ENCODE measurements around the gene NR4A2. TPM values are rescaled to one million over a fixed set of nuclear protein-coding genes. Genes with fewer than 3 reads are reported as not detected.

The NR4A2 gene
- total RNA-seq, 6 experiments from 2014 or later: 1.8 to 7.5 (median 5.8) TPM

DNA sequence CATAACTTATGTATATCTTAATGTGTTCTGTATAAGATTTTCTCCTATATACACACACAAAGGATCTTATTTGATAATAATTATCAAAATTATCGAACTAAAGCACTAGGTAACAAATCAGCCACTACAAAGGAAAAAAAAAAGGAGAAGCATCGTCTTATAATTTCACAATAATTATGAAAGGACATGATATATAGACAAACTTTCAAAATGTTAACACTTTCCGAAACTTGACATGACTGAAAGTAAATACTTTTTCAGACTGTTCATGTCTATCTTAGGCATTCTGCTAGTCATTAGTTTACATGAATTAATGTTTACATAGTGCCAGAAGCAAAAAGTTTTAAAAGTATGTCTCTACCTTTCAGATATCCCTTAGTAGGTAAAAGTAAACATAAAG is 7.3 kb upstream of the NR4A2 start:
- TF ChIP-seq, protein P1, sequence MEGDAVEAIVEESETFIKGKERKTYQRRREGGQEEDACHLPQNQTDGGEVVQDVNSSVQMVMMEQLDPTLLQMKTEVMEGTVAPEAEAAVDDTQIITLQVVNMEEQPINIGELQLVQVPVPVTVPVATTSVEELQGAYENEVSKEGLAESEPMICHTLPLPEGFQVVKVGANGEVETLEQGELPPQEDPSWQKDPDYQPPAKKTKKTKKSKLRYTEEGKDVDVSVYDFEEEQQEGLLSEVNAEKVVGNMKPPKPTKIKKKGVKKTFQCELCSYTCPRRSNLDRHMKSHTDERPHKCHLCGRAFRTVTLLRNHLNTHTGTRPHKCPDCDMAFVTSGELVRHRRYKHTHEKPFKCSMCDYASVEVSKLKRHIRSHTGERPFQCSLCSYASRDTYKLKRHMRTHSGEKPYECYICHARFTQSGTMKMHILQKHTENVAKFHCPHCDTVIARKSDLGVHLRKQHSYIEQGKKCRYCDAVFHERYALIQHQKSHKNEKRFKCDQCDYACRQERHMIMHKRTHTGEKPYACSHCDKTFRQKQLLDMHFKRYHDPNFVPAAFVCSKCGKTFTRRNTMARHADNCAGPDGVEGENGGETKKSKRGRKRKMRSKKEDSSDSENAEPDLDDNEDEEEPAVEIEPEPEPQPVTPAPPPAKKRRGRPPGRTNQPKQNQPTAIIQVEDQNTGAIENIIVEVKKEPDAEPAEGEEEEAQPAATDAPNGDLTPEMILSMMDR (IDR thresholded peaks at IDR 0.05): no peak
- Mint-ChIP-seq H3K36me3 (ENCODE audit: low read depth) (no peaks in the 10 kb centered on the region), H3K27me3 (ENCODE audit: insufficient read depth) (peaks cover 10% of the 10 kb centered on the region), H3K4me3 (no peak overlapping the region), H3K27ac (no peak overlapping the region), H3K4me1 (ENCODE audit: low read depth) (peaks cover 63% of the 10 kb centered on the region), H3K9me3 (no peaks in the 10 kb centered on the region)
- no peak for DNase-seq

DNA sequence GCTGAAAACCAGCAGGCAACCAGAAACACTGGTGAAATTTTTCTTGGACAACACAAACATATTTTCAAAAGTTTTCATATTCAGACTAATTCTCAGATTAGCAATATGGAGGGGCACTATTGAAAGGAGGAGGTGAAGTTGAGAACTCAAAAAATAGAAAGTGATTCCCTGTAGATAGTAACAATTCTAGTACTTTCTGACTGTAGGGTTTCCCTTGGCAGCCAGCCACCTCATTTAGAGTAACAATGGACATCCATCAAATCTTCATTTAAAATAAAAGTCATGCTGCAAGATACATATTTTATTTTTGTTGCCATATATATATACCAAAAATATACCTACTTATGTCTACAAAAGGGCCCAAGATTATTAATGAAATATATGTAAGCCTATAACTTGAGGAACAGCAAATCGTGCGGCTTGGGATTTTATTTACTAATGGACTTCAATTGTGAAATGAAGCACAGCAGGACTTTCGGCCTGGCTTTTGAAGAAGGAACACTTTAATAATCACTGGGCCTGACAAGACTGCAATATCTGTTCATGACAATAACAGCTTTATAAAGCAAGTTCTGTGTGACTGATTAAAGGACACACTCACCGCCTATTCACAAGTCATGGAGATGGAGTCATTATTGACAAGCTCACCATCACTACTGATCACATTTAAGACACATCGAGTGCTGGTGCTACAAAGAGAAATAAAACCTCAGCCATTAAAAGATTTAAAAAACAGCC is 6.8 kb upstream of the NR4A2 start:
- Mint-ChIP-seq H3K9me3 (no peaks in the 10 kb centered on the region), H3K27ac (no peak overlapping the region), H3K27me3 (ENCODE audit: insufficient read depth) (peaks cover 10% of the 10 kb centered on the region), H3K4me3 (no peak overlapping the region), H3K4me1 (ENCODE audit: low read depth) (peaks cover 60% of the 10 kb centered on the region), H3K36me3 (ENCODE audit: low read depth) (no peaks in the 10 kb centered on the region)
- TF ChIP-seq, protein P1 (IDR thresholded peaks at IDR 0.05): no peak
- no peak for DNase-seq

DNA sequence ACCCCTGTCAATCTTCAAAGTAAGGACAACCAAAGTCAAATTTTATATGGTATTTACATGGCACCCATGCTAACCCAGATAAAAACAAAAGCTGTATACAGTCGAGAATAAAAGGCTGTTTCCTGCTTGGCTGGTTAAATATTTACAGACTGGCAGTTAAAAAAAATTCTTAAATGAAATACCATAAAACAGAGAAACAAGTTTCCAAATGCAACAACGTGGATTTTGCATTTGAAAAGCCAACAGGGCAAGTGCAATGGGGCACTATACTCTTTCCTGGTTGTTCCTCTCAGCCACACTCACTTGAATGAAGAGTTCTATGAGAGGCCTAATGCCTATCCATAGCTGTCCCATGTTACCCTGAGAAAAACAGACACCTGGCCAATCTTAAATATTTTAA is 6.1 kb upstream of the NR4A2 start:
- no peak overlapping the region for H3K4me3 Mint-ChIP-seq
- H3K9me3 Mint-ChIP-seq: no peaks in the 10 kb centered on the region

DNA sequence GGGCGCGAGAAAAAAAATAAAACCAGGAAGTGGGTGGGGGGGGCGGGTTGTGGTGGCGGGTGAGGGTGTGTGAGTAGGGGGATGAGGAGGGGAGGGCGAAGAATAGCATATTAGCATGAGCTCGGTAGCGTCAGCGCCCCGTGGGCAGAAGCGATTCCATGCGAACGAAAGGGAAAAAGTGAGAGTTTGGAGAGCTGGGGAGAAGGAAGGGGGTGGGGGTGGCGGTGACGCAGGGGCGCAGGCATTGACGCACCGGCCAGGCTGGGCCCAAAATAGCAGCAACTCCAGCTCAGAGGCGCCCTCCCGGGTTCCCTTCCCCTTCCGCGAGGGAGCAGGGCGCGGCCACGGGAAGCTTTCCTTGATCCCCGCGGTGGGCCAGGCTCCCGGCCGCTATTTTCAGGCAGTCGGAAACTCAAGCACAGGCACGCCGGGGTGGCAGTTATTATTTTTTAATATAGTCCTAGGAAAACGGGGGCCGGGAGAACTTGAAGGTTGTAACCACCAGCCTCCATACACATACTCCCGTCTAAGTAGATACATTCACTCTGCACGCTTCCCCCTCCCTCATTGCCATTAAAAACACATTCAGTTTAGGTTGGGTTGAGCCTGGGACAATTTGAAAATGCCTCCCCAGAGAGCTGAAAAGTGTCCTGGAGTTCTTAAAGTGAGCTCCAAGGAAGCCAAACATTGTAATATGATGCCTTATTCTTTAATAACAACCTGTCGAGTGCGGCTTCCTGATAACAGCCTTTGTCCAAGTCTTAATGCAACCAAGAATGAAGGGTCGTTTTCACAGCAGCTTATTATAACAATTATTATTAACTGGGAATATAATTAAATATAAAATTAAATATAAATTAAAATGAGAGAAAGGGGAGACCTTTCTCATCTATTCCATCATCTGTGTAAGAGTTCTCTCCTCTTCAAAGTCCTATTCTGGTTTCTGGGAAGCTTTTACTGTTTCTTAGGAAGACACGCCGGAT is 2.3 kb upstream of the NR4A2 start:
- Mint-ChIP-seq H3K9me3 (no peaks in the 10 kb centered on the region), H3K4me1 (ENCODE audit: low read depth) (peaks cover 51% of the 10 kb centered on the region), H3K4me3 (peak overlapping the region; percentile 98), H3K36me3 (ENCODE audit: low read depth) (peaks cover 3% of the 10 kb centered on the region; the same call in 1 of the 2 replicates), H3K27ac (peak overlapping the region; percentile 98), H3K27me3 (ENCODE audit: insufficient read depth) (peaks cover 12% of the 10 kb centered on the region)
- TF ChIP-seq, protein P1 (IDR thresholded peaks at IDR 0.05): peak; percentile 42
- DNase-seq: peak; percentile 85

More for the DNA sequence above, 6.1 kb upstream of the NR4A2 start:
- Mint-ChIP-seq H3K36me3 (ENCODE audit: low read depth) (no peaks in the 10 kb centered on the region), H3K27me3 (ENCODE audit: insufficient read depth) (peaks cover 10% of the 10 kb centered on the region), H3K4me1 (ENCODE audit: low read depth) (peaks cover 53% of the 10 kb centered on the region), H3K27ac (no peak overlapping the region)
- DNase-seq: no peak
- TF ChIP-seq, protein P1 (IDR thresholded peaks at IDR 0.05): no peak

DNA sequence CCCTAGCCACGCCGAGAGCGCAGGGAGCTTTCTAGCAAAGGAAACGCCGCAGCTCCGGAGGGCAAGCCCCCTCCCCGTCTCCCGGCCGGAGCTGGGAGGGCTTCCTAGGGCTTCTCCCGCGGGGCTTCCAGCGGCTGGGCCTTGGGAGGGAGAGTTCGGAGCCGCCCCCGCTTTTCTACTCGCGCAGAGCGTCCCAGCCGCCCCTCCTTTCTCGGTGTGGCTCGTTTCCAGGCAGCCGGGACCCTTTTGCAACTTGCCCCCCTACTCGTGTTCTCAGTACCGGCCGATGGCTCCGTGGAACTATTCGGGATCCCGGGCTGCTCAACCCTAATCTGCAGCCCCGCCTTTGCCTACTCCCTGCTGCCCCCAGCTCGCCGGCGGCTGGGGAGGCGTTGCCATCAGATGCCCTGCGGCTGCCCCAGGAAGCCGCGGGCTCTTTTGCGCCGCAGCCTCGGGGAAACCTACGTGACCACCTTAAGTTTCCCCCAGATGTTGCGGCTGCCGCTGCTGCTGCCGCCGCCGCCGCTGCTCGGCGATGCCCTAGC is 1.5 kb upstream of the NR4A2 start:
- peaks cover 44% of the 10 kb centered on the region for H3K4me1 Mint-ChIP-seq (ENCODE audit: low read depth)
- peak; percentile 49 for DNase-seq
- H3K27ac Mint-ChIP-seq: peak overlapping the region; percentile 98
- H3K27me3 Mint-ChIP-seq (ENCODE audit: insufficient read depth): peaks cover 12% of the 10 kb centered on the region
- peaks cover 6% of the 10 kb centered on the region; the same call in 1 of the 2 replicates for H3K36me3 Mint-ChIP-seq (ENCODE audit: low read depth)
- no peaks in the 10 kb centered on the region for H3K9me3 Mint-ChIP-seq
- TF ChIP-seq, protein P1 (IDR thresholded peaks at IDR 0.05): no peak; the same call in 1 of the 2 replicates
- peak overlapping the region; percentile 98 for H3K4me3 Mint-ChIP-seq
